IMR-90 (cell line): ENCODE results near the gene TSEN54. TPM values are rescaled to one million over a fixed set of nuclear protein-coding genes. Genes with fewer than 3 reads are reported as not detected.

ENCODE experiments used
- ATAC-seq: fragments of 200-7000 bp; cut with Tn5 transposase; 2 replicates; pipeline ENCODE4 v1.9.1; 2020; ENCODE audit warnings: low read depth, mild to moderate bottlenecking, moderate library complexity
- BruUV-seq: library from RNA; stranded (reverse); fragments of 400-500 nt; replicated peaks from 2 replicates; lab custom pipeline; 2021; lab: Mats Ljungman, UMichigan
- CTCF ChIA-PET: fragments of 300-600 bp; formaldehyde crosslinking; extraction: SDS; loops from one replicate; lab custom pipeline; 2021; ENCODE audit warnings: antibody characterized with exemption; lab: Yijun Ruan, JAX
- POLR2A ChIA-PET: fragments of 300-600 bp; sonication (Branson Sonifier 250); formaldehyde crosslinking; loops from one replicate; lab custom pipeline; 2022; ENCODE audit warnings: antibody characterized with exemption; ENCODE audit not compliant: unreplicated experiment; lab: Charles Lee
- DNase-seq: peaks from one replicate; pipeline ENCODE4 v3.0.0; 2013
- H2AFZ ChIP-seq: replicated peaks from 2 replicates; pipeline ENCODE3; 2013; ENCODE audit warnings: low read length, mild to moderate bottlenecking; ENCODE audit not compliant: poor library complexity
- H2AK5ac ChIP-seq: 2 replicates; pipeline ENCODE4 v1.6.1; 2013; ENCODE audit warnings: low read depth, low read length, inconsistent platforms
- H2AK9ac ChIP-seq: replicated peaks from 2 replicates; pipeline ENCODE3; 2013; ENCODE audit warnings: mild to moderate bottlenecking, low read depth, low read length, moderate library complexity; ENCODE audit not compliant: poor library complexity
- H2BK120ac ChIP-seq: 2 replicates; pipeline ENCODE4 v1.6.1; 2013; ENCODE audit warnings: low read depth, low read length, inconsistent platforms
- H2BK15ac ChIP-seq: 3 replicates; pipeline ENCODE4 v1.6.1; 2013; ENCODE audit warnings: low read depth, low read length, inconsistent platforms
- H2BK20ac ChIP-seq: 2 replicates; pipeline ENCODE4 v1.6.1; 2013; ENCODE audit warnings: low read depth, mild to moderate bottlenecking, inconsistent platforms, low read length, moderate library complexity
- H2BK5ac ChIP-seq: 2 replicates; pipeline ENCODE4 v1.6.1; 2013; ENCODE audit warnings: mild to moderate bottlenecking, low read depth, low read length, inconsistent platforms; ENCODE audit not compliant: poor library complexity, severe bottlenecking
- H3K14ac ChIP-seq: replicated peaks from 2 replicates; pipeline ENCODE4 v1.6.1; 2013; ENCODE audit warnings: low read depth, low read length, inconsistent platforms
- H3K18ac ChIP-seq: 2 replicates; pipeline ENCODE4 v1.6.1; 2013; ENCODE audit warnings: low read depth, low read length, control low read depth
- H3K23ac ChIP-seq: 2 replicates; pipeline ENCODE4 v1.6.1; 2013; ENCODE audit warnings: low read depth, low read length, inconsistent platforms
- H3K27ac ChIP-seq: 2 replicates; pipeline ENCODE4 v1.5.1; 2013; ENCODE audit warnings: mild to moderate bottlenecking, control low read depth, low read length; ENCODE audit not compliant: insufficient read depth
- H3K27me3 ChIP-seq: 2 replicates; pipeline ENCODE4 v1.6.1; 2013; ENCODE audit warnings: low read length; ENCODE audit not compliant: control insufficient read depth, insufficient read depth
- H3K36me3 ChIP-seq: 2 replicates; pipeline ENCODE4 v1.6.1; 2013; ENCODE audit warnings: low read length, mixed read lengths; ENCODE audit not compliant: control insufficient read depth, insufficient read depth
- H3K4ac ChIP-seq: 2 replicates; pipeline ENCODE4 v1.6.1; 2013; ENCODE audit warnings: low read depth, low read length, inconsistent platforms
- H3K4me1 ChIP-seq: 2 replicates; pipeline ENCODE4 v1.6.1; 2013; ENCODE audit warnings: low read length, mixed read lengths; ENCODE audit not compliant: control insufficient read depth, insufficient read depth
- H3K4me2 ChIP-seq: 2 replicates; pipeline ENCODE4 v1.6.1; 2013; ENCODE audit warnings: low read depth, mild to moderate bottlenecking, control low read depth, low read length, moderate library complexity
- H3K4me3 ChIP-seq: 2 replicates; pipeline ENCODE4 v1.5.1; 2013; ENCODE audit warnings: low read depth, mild to moderate bottlenecking, control low read depth, low read length, moderate library complexity; ENCODE audit not compliant: insufficient read depth
- H3K56ac ChIP-seq: 2 replicates; pipeline ENCODE4 v1.6.1; 2013; ENCODE audit warnings: low read length, inconsistent platforms; ENCODE audit not compliant: insufficient read depth; ENCODE audit errors: extremely low read depth
- H3K79me1 ChIP-seq, 2 experiments: 2 replicates each; pipeline ENCODE4 v1.6.1; 2013; ENCODE audit warnings: low read length in 2 of 2, inconsistent platforms in 1 of 2, low read depth in 1 of 2
- H3K9ac ChIP-seq: 2 replicates; pipeline ENCODE4 v1.6.1; 2013; ENCODE audit warnings: low read depth, low read length, control low read depth
- H3K9me1 ChIP-seq: 2 replicates; pipeline ENCODE4 v1.6.1; 2013; ENCODE audit warnings: low read length, inconsistent platforms; ENCODE audit not compliant: insufficient read depth
- H3K9me3 ChIP-seq: 2 replicates; pipeline ENCODE4 v1.6.1; 2013; ENCODE audit warnings: low read length; ENCODE audit not compliant: control insufficient read depth, insufficient read depth
- H4K20me1 ChIP-seq: 2 replicates; pipeline ENCODE4 v1.6.1; 2013; ENCODE audit warnings: low read length, inconsistent platforms; ENCODE audit not compliant: insufficient read depth
- H4K5ac ChIP-seq: 2 replicates; pipeline ENCODE4 v1.6.1; 2013; ENCODE audit warnings: mild to moderate bottlenecking, low read depth, low read length, control low read depth
- H4K8ac ChIP-seq, 2 experiments: 2 replicates each; pipeline ENCODE4 v1.6.1; 2013; ENCODE audit warnings: low read depth in 2 of 2, low read length in 2 of 2, control low read depth in 1 of 2, inconsistent platforms in 1 of 2
- H4K91ac ChIP-seq: 2 replicates; pipeline ENCODE4 v1.6.1; 2013; ENCODE audit warnings: low read depth, low read length, inconsistent platforms; ENCODE audit not compliant: insufficient read depth
- CTCF ChIP-seq: conservative IDR thresholded peaks from 2 replicates; pipeline ENCODE4 v1.5.1; 2012; ENCODE audit warnings: mild to moderate bottlenecking, low read depth, low read length, improper control_type of control experiment
- MXI1 ChIP-seq: IDR thresholded peaks from 2 replicates; pipeline ENCODE4 v1.6.1; 2012; ENCODE audit warnings: low read depth, mild to moderate bottlenecking, low read length, moderate library complexity, borderline replicate concordance
- WGBS, 2 experiments: methylation state at CpG; one replicate each; pipeline versions ENCODE4 v1.1.5 to v1.1.7; 2013; ENCODE audit warnings: missing lambda C conversion rate in 2 of 2; ENCODE audit not compliant: insufficient read length in 1 of 2; ENCODE audit errors: extremely low coverage in 2 of 2; 5-methylcytosine and 5-hydroxymethylcytosine counted together
- dilution Hi-C: fragments of 300-500 bp; cut with HindIII; formaldehyde crosslinking; loops from one replicate; pipeline ENCODE4 v1.14.3; 2018; ENCODE audit warnings: low sequenced_read_pairs; ENCODE audit not compliant: unreplicated experiment
- in situ Hi-C: fragments of 300-500 bp; cut with MboI; formaldehyde crosslinking; loops from 3 replicates; pipeline ENCODE4 v1.14.3; 2019; ENCODE audit warnings: low sequenced_read_pairs, inconsistent platforms, mixed read lengths
- intact Hi-C: fragments of 100-400 bp; cut with micrococcal nuclease; formaldehyde crosslinking; loops from 2 replicates; pipeline ENCODE4 v1.10.0; 2022
- polyA plus RNA-seq, 3 experiments: library from polyadenylated mRNA; depleted of rRNA; stranded (reverse); fragments of >200 nt; gene quantifications; 2 replicates each; pipeline ENCODE4 v1.2.3, GENCODE V29; 2012; ENCODE audit warnings: low replicate concordance in 1 of 3
- total RNA-seq: library from RNA; depleted of rRNA; stranded (reverse); fragments of >200 nt; gene quantifications from 2 replicates; pipeline ENCODE4 v1.2.3, GENCODE V29; 2012

TSEN54 gene
- total and polyA plus RNA-seq, 2 of the 4 experiments (the other 2 are of a cell fraction): 7.2 to 14.9 TPM

DNA sequence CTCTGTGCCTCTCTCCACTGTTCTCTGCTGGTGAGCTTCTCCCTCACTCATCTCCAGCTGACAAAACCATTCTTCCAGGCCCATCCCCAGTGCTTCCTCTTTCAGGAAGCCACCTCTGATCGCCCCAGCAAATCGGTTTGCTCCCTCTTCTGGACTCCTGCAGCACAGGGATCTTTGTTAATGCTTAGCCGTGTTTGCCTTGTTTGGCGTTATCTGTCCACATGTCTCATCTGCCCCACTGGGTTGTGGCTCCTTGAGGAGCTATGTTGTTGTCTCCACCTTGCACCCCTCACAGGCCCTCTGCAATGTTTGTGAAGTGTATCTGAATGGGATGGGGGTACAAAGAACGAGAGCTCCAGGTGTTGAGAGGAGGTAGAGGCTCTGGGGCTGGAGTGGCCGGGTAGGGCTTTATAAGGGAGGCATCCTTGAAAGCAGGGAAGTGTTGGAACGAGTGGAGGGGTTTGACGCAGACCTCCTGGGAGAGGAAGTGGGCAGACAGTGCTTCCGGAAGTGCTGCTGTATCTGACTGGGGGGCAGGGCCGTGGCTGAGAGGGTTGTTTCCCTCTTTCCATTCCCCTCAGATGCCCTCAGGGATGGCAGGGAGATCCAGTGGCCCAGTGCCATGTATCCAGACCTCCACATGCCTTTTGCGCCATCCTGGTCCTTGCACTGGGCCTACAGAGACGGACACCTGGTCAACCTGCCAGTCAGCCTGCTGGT is 28.8 kb upstream of the TSEN54 start:
- no peak for ATAC-seq
- Histone ChIP-seq H2BK20ac (no peak overlapping the region), H2AK5ac (no peak overlapping the region), H3K9me1 (peaks cover 7% of the 10 kb centered on the region), H3K27ac (no peak overlapping the region), H3K23ac (no peak overlapping the region), H2BK120ac (no peak overlapping the region), H2BK5ac (no peak overlapping the region), H3K4ac (no peak overlapping the region), H3K14ac (no peak overlapping the region), H3K27me3 (no peaks in the 10 kb centered on the region), H3K9me3 (no peaks in the 10 kb centered on the region), H4K91ac (no peak overlapping the region), H3K4me2 (no peak overlapping the region), H3K9ac (no peak overlapping the region), H3K4me3 (no peak overlapping the region), H3K56ac (no peak overlapping the region), H3K4me1 (no peaks in the 10 kb centered on the region), H4K20me1 (peaks cover 10% of the 10 kb centered on the region), H2AK9ac (peak overlapping the region; percentile 65), H2BK15ac (no peak overlapping the region), H3K36me3 (peaks cover 10% of the 10 kb centered on the region; the same call in 1 of the 2 replicates), H4K5ac (no peak overlapping the region), H3K79me1 (peaks cover 3 to 20% of the 10 kb centered on the region in 2 experiments), H3K18ac (no peak overlapping the region), H2AFZ (peak overlapping the region; percentile 58), H4K8ac (no peak overlapping the region)
- dilution Hi-C loops (no loop called here), in situ Hi-C loops (no loop called here), intact Hi-C loops (no loop called here)
- BruUV-seq: no TSS peak
- DNase-seq: no peak
- TF ChIP-seq CTCF: peak; percentile 12; the same call in 1 of the 2 replicates
- no peak for TF ChIP-seq MXI1
- WGBS, 2 experiments: 77% methylated on average over 6 of the region's 12 CpGs; no CpG with 5 or more reads in 1 of the 2 experiments
- POLR2A ChIA-PET: no interaction called here
- CTCF ChIA-PET: interaction anchor here (0.6 kb wide), 1 partner anchor 165 kb away, joined by 5 read pairs; no protein-coding TSS in a partner anchor
